SH-SY5Y (cell line): Measurements from ENCODE around the gene FUT8.

ENCODE experiments used
- GATA2 ChIP-seq: IDR thresholded peaks from 2 replicates; pipeline ENCODE4 v1.6.1; 2011; ENCODE audit warnings: mild to moderate bottlenecking, low read depth, low read length
- GATA3 ChIP-seq: IDR thresholded peaks from 2 replicates; pipeline ENCODE4 v1.6.1; 2011; ENCODE audit warnings: low read depth, mild to moderate bottlenecking, low read length, moderate library complexity

DNA sequence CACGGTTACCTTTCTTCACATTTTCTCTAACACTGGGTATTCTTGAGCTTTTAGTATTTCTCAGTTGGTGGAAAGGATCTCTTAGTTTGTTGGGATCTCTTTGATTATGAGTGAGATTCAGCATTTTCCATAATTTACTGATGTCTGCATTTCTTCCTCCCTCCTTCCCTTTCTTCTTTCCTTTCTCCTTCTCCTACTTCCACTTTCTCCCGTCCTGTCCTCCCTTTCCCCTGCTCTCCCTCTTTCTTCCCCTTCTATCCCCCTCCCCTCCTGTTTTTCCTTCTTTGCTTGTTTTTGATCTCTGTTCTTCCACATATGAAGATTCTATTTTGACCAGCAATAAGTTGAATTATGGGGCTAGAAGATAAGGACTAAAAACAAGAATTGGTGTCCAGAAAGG, 66.9 kb downstream of the FUT8 start:
- TF ChIP-seq GATA3: no peak
- TF ChIP-seq GATA2: no peak
